ENCODE data around the gene TEDDM1.

TEDDM1 gene

DNA sequence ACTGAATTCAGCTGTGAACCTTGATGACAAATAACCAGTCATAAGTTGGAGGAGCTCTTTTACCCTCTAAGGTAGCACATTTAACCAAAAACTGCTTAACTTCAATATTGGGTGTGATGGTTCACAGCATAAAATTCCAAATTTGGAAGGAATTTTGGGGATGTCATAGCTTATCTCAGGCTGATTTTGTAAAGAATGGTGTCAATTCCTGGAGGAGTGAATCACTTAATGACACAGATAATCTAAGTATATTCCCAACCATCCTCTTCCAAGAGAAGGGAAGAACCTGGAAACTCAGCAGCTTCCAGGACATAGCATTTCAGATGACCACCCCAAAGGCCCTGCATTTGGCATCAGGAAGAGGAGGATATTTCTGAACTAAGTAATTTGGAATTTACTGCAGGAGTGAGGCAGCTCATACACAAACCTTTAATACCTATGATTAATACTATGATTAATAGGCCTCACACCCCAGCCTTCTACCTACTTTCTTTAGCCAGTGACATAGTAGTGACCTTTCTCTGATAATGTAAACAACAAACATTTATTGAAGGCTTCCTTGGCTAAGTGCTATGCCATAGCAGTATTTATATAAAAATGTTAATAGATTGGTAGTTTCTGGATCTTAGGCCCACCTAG is 23.4 kb downstream of the TEDDM1 start:
- DNase-seq: no peak

DNA sequence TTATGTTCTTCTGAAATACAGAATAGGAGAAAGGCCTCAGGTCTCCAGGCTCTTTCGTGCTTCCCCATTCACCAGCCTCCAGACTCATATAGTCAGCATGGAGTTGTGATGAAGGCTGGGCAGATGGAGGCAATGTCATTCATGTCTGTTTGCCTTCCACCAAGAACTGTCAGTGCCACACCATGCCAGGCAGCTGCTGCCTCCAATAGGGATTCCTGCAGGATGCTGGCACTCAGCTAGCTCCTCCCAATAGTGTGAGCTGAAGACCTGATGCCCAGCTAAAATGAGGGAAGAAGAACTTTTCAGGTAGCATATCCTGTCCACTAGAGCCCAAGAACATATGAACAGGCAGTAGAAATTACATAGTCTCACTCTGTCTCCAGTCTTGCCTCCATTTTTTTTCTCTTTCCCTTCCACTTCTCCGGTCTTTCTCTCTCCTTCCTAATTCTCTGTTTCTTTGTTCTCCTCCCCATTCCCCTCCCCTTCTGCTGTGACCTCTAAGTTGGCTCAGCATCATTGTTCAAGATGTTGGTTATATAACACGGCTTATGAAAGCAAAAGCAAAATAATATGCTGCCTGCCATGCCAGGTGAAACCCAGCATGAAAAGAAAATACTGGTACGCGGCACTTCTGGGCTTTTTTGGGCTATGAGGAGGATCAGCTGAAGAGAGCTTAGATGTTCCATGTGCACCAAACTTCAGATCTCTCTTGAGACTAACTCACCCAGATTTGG is 26.2 kb downstream of the TEDDM1 start:
- DNase-seq: no peak

DNA sequence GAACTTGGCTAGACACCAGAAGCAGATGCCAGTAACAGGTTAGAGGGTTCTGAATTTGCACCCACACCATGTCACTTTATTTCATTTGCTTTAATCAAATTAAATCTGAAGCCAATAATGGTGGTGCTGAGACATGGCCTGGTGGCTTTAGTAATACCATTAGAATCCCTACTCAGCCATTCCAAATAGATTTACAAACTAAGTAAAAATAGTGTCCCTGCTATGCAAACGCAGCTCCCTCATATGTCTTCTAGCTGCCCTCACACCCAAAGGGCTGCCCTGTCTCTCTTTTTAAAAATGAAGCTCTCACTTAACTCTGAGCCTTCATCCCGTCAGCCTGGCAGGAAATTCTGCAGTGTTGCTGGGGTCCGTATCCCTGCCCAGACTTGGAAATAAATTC is 29.9 kb downstream of the TEDDM1 start:
- no peak for DNase-seq

DNA sequence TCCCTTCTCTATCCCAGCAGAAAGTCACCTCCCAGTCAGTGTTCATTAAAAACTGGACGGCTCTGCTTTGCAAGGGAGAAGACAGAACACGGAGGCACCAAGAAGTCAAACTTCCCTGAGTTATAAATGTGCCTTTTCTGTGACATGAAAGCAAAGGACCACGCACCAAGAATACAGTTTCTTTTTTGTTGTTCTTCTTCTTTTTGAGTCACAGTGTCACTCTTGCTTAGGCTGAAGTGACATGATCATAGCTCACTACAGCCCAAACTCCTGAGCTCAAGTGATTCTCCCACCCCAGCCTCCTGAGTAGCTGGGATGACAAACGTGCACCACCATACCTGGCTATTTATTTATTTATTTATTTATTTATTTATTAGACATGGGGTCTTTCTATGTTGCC is 31.6 kb downstream of the TEDDM1 start:
- DNase-seq: no peak

DNA sequence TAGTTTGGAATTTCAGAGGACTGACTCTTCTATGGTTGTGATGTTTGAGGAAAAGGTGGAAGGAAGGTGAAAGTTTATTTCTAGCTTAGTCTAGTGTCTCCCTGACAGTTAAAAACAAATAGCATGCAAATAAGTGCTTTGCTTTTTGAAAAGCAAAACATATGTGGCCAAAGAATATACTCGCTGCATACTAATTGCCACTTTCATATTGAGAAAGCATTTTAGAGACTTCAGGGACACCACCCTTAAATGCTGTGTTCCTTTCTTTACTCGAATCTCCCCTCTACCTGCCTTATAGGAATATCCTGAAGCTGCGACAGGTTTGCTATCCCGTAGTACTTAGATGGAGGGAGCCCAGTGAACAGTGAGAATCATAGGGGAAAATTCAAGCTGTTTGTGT is 32.1 kb downstream of the TEDDM1 start:
- no peak for DNase-seq

- no peak for DNase-seq
Observed at GRCh38 chr1:182367926-182368325, 32.5 kb downstream of the TEDDM1 start.

DNA sequence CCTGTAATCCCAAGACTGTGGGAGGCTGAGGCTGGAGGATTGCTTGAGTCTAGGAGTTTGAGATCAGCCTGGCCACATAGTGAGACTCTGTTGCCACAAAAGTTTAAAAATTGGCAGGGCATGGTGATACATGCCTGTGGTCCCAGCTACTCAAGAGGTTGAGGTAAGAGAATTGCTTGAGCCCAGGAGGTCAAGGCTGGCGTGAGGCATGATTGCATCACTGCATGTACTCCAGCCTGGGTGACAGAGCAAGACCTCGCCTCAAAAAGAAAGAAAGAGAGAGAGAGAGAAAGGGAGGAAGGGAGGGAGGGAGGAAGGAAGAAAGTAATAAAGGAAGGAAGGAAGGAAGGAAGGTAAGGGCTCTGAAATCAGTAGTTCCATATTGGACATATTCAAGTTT is 33.9 kb downstream of the TEDDM1 start:
- DNase-seq: no peak

GRCh38 chr1:182359645-182360044 is 40.8 kb downstream of the TEDDM1 start:
- no peak for DNase-seq

DNA sequence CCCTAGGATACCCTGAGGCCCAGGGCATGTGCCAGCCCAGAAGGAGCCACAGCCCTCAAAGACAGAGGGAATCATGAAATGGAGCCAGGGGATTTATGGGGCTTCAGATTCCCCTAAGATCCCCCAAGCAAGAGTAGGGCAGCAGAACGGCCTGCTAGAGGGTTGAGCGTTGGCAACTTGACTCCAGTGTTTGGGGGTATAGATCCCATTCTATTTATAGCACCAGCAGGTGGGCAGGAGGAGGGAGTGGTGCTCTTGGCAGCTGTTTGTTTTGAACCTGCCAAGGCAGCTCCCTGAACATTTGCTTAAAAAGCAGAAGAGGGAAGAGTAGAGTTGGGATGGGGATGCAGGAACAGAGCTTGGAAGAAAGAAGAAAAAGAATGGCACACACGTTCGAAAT is 42.6 kb downstream of the TEDDM1 start:
- DNase-seq: no peak

DNA sequence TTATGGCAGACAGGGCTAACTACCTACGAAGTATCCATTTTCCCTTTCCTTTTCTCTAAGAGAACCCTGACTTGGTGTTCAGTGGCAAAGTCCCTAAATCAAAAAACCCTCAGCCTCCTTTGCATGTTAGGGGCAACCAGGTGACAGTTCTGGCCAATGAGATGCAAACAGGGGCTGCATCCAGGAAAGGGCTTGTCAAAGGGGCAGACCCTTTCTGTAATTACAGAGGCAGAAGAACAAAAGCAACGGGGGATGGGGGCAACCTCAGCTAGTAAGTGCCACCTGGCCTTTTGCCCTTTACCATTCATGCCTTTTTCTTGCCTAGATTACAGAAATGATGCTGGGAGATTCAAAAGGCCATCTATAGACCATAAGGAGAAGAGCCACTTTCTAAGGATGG is 43.3 kb downstream of the TEDDM1 start:
- no peak for DNase-seq

- no peak for DNase-seq
Observed at GRCh38 chr1:182355723-182356098, 44.8 kb downstream of the TEDDM1 start.

GRCh38 chr1:182351790-182352364 is 48.6 kb downstream of the TEDDM1 start:
- no peak for DNase-seq

DNA sequence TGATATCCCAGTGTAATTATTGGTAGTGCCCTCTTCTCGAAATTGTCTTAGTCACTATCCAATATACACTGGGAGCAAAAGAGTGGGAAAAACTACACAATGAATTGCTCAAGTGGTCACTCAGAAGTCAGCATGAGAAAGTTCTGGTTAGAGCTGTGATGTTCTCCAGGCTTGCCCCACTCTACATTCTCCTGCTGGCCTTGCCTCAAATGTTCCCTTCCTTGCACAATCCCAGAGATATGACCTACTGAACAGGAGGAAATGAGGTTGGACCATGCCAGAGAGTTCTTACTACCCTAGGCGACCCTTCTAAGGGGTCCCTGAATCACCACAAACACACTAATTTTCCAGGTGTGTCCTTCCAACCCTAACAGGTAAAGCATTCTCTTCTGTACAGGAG is 49.6 kb downstream of the TEDDM1 start:
- DNase-seq: no peak

GRCh38 chr1:182348961-182349747 is 51.3 kb downstream of the TEDDM1 start:
- DNase-seq: no peak

Measured in stimulated activated naive CD4-positive, alpha-beta T cell treated with Interleukin-2 at 50 U/mL for 16 hours (primary cell).